Measurements from ENCODE around the gene STAT5A. TPM values are rescaled to one million over a fixed set of nuclear protein-coding genes. Genes with fewer than 3 reads are reported as not detected.

The STAT5A gene
- total and polyA plus RNA-seq, 11 donors: 4.9 to 44.0 (median 15.6) TPM

DNA sequence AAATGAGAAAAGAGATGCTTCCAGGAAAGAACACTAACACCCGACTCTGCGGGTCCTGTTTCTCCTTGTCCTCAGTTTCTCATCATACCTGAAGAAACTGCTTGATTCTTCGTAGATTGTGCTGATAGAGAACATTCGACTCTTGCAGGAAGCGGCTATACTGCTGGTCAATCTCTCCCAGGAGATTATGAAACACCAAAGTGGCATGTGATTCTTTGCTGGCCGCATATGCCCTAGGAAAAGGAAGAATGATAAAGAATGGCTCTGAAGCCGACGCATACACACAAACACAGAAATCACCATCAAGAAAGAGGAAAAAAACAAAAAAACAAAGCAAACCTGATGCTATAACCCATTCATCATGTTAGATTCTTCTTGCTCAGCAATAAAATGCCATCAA is 58.2 kb downstream of the STAT5A start:
- no peak for DNase-seq
- Histone ChIP-seq H3K36me3 (peaks cover 0 to 67% (median 53%) of the 10 kb centered on the region in 9 donors), H3K4me3 (no peak overlapping the region), H3K27ac (peak overlapping the region in 4 of 12 donors; percentile 0 to 71 (median 32)), H3K4me1 (peaks cover 4 to 68% (median 34%) of the 10 kb centered on the region in 12 donors), H3K27me3 (no peaks in the 10 kb centered on the region), H3K9me3 (no peaks in the 10 kb centered on the region)
- WGBS, 4 donors: 84 to 91% (median 88%) methylated on average over 8 of the region's 8 CpGs
- TF ChIP-seq, protein P1, sequence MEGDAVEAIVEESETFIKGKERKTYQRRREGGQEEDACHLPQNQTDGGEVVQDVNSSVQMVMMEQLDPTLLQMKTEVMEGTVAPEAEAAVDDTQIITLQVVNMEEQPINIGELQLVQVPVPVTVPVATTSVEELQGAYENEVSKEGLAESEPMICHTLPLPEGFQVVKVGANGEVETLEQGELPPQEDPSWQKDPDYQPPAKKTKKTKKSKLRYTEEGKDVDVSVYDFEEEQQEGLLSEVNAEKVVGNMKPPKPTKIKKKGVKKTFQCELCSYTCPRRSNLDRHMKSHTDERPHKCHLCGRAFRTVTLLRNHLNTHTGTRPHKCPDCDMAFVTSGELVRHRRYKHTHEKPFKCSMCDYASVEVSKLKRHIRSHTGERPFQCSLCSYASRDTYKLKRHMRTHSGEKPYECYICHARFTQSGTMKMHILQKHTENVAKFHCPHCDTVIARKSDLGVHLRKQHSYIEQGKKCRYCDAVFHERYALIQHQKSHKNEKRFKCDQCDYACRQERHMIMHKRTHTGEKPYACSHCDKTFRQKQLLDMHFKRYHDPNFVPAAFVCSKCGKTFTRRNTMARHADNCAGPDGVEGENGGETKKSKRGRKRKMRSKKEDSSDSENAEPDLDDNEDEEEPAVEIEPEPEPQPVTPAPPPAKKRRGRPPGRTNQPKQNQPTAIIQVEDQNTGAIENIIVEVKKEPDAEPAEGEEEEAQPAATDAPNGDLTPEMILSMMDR (IDR thresholded peaks at IDR 0.05): no peak
- no peak for TF ChIP-seq POLR2A (IDR thresholded peaks at IDR 0.05)
- ATAC-seq: no peak
- intact Hi-C loops (cut with DNase I): loop anchor here in 4 of 10 donors (5.0 kb wide), 1 partner anchor 41 kb away; the partner anchor contains the start of gene STAT3 (in 4 of the 4)

DNA sequence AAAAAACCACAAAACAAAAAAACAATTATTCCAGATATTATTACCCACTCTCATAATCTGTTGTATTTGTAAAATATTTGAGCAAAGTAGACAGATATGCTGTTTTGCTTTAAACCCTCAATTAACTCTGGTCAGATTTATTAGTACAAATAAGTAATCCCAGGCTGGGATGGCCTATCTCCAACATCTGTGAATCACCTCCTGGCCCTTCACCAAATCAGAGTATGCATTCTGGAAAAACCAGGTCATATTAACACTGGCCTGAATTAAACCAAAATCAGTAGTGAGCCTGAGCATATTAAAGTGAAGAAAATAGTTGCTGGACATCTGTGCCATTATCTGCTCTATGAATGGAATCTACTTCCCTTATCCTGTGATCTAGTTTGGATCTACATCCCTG is 58.9 kb downstream of the STAT5A start:
- intact Hi-C loops (cut with DNase I): loop anchor here in 4 of 10 donors (5.0 kb wide), 1 partner anchor 40 kb away; the partner anchor contains the start of gene STAT3 (in 4 of the 4)
- peak in 2 of 4 donors; percentile 32 to 45 for ATAC-seq

DNA sequence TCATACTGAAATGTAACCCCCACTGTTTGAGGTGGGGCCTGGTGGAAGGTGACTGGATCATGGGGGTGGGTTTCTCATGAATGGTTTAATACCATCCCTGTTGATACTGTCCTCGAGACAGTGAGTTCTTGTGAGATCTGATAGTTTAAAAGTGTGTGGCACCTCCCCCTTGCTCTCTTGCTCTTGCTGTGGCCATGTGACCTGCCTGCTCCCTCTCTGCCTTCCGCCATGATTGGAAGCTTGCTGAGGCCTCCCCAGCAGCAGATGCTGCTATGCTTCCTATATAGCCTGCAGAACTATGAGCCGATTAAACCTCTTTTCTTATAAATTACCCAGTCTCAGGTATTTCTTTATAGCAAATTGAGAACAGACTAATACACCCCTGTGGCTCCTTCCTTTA is 59.3 kb downstream of the STAT5A start:
- Histone ChIP-seq H3K4me1 (peaks cover 4 to 62% (median 33%) of the 10 kb centered on the region in 12 donors), H3K27me3 (no peaks in the 10 kb centered on the region), H3K4me3 (no peak overlapping the region), H3K27ac (peak overlapping the region in 9 of 12 donors; percentile 9 to 71 (median 25)), H3K36me3 (peaks cover 0 to 55% (median 42%) of the 10 kb centered on the region in 9 donors), H3K9me3 (no peaks in the 10 kb centered on the region)
- TF ChIP-seq POLR2A (IDR thresholded peaks at IDR 0.05): no peak
- TF ChIP-seq, protein P1 (IDR thresholded peaks at IDR 0.05): no peak
- peak in 1 of 4 donors; percentile 4 for ATAC-seq
- no peak for DNase-seq
- 70 to 87% (median 79%) methylated on average over 3 of the region's 3 CpGs for WGBS, 4 donors
- intact Hi-C loops (cut with DNase I): loop anchor here in 4 of 10 donors (5.0 kb wide), 1 partner anchor 40 kb away; the partner anchor contains the start of gene STAT3 (in 4 of the 4)

More for the DNA sequence above, 58.9 kb downstream of the STAT5A start:
- peak in 3 of 5 donors; percentile 36 to 44 (median 43) for DNase-seq
- TF ChIP-seq, protein P1 (IDR thresholded peaks at IDR 0.05): no peak
- no peak for TF ChIP-seq POLR2A (IDR thresholded peaks at IDR 0.05)
- Histone ChIP-seq H3K9me3 (no peaks in the 10 kb centered on the region), H3K36me3 (peaks cover 0 to 59% (median 46%) of the 10 kb centered on the region in 9 donors), H3K27ac (peak overlapping the region in 9 of 12 donors; percentile 9 to 71 (median 25)), H3K27me3 (no peaks in the 10 kb centered on the region), H3K4me3 (no peak overlapping the region), H3K4me1 (peaks cover 4 to 62% (median 31%) of the 10 kb centered on the region in 12 donors)

DNA sequence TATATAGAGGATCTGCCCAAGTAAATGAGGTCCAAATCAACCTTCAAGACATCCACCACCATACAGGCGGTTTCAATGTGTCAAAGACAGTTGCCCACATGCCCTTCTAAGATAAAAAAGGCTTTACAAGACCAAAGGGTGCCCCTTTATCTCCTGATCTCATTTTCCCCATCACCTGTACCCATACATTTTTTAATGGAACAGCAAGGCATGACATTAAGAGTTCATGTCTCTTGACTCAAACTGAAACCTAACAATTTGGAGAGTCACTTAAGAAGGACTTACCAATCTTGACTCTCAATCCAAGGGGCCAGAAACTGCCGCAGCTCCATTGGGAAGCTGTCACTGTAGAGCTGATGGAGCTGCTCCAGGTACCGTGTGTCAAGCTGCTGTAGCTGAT is 59.8 kb downstream of the STAT5A start:
- Histone ChIP-seq H3K9me3 (no peaks in the 10 kb centered on the region), H3K4me3 (no peak overlapping the region), H3K27ac (peak overlapping the region in 2 of 12 donors; percentile 59 to 71), H3K4me1 (peaks cover 4 to 61% (median 34%) of the 10 kb centered on the region in 12 donors), H3K36me3 (peaks cover 0 to 50% (median 37%) of the 10 kb centered on the region in 9 donors), H3K27me3 (no peaks in the 10 kb centered on the region)
- no peak for ATAC-seq
- WGBS, 4 donors: 95 to 98% (median 97%) methylated on average over 3 of the region's 3 CpGs
- TF ChIP-seq, protein P1 (IDR thresholded peaks at IDR 0.05): no peak
- no peak for TF ChIP-seq POLR2A (IDR thresholded peaks at IDR 0.05)
- no peak for DNase-seq
- intact Hi-C loops (cut with DNase I): loop anchor here in 4 of 10 donors (5.0 kb wide), 1 partner anchor 39 kb away; the partner anchor contains the start of gene STAT3 (in 4 of the 4)

All from heart left ventricle (tissue), 16 donors.